Astrocyte (in vitro differentiated cells and primary cell): Measurements from ENCODE around the gene CTNNAL1. TPM values are rescaled to one million over a fixed set of nuclear protein-coding genes. Genes with fewer than 3 reads are reported as not detected.
A peak's percentile ranks its signal among the peaks of the same experiment; 100 is the strongest.

ENCODE experiments used
- DNase-seq: peaks from one replicate; pipeline ENCODE4 v3.0.0-alpha.2; 2010; ENCODE audit warnings: low read depth
- FAIRE-seq: peaks from 2 replicates; lab custom pipeline; 2011; peaks lifted over from hg19 to GRCh38; lab: Jason Lieb, UNC
- H2AFZ ChIP-seq: 2 replicates; pipeline ENCODE4 v1.6.0; 2012; ENCODE audit warnings: low read depth, low read length, inconsistent platforms
- H3K27ac ChIP-seq: 2 replicates; pipeline ENCODE4 v1.5.1; 2011; ENCODE audit warnings: low read depth, low read length, inconsistent platforms
- H3K27me3 ChIP-seq: 2 replicates; pipeline ENCODE4 v1.6.0; 2011; ENCODE audit warnings: low read length, inconsistent platforms; ENCODE audit not compliant: insufficient read depth
- H3K36me3 ChIP-seq: 2 replicates; pipeline ENCODE4 v1.5.1; 2011; ENCODE audit warnings: low read length, inconsistent platforms; ENCODE audit not compliant: insufficient read depth
- H3K4me1 ChIP-seq: 2 replicates; pipeline ENCODE4 v1.5.1; 2011; ENCODE audit warnings: low read length, inconsistent platforms; ENCODE audit not compliant: insufficient read depth
- H3K4me2 ChIP-seq: 2 replicates; pipeline ENCODE4 v1.6.0; 2012; ENCODE audit warnings: low read length, inconsistent platforms
- H3K4me3 ChIP-seq: 2 replicates; pipeline ENCODE4 v1.5.1; 2011; ENCODE audit warnings: low read depth, mild to moderate bottlenecking, low read length, inconsistent platforms; ENCODE audit not compliant: insufficient read depth
- H3K79me2 ChIP-seq: 2 replicates; pipeline ENCODE4 v1.6.0; 2012; ENCODE audit warnings: mild to moderate bottlenecking, low read length, inconsistent platforms; ENCODE audit not compliant: insufficient read depth
- H3K9ac ChIP-seq: 2 replicates; pipeline ENCODE4 v1.6.0; 2012; ENCODE audit warnings: mild to moderate bottlenecking, low read length, inconsistent platforms
- H3K9me3 ChIP-seq: 2 replicates; pipeline ENCODE4 v1.5.1; 2012; ENCODE audit warnings: low read depth, mild to moderate bottlenecking, low read length, inconsistent platforms; ENCODE audit not compliant: insufficient read depth
- H4K20me1 ChIP-seq: 2 replicates; pipeline ENCODE4 v1.6.0; 2012; ENCODE audit warnings: low read length, inconsistent platforms; ENCODE audit not compliant: insufficient read depth
- H3K27ac Mint-ChIP-seq: one replicate; pipeline ENCODE4 v1.8.0; 2021; ENCODE audit warnings: mild to moderate bottlenecking, mixed read lengths; ENCODE audit not compliant: unreplicated experiment
- H3K27me3 Mint-ChIP-seq: one replicate; pipeline ENCODE4 v1.8.0; 2021; ENCODE audit warnings: low read depth, mixed read lengths; ENCODE audit not compliant: unreplicated experiment
- H3K36me3 Mint-ChIP-seq: one replicate; pipeline ENCODE4 v1.8.0; 2021; ENCODE audit warnings: low read depth, mixed read lengths; ENCODE audit not compliant: unreplicated experiment
- H3K4me1 Mint-ChIP-seq: one replicate; pipeline ENCODE4 v1.8.0; 2021; ENCODE audit warnings: low read depth, mixed read lengths; ENCODE audit not compliant: unreplicated experiment
- H3K4me3 Mint-ChIP-seq: one replicate; pipeline ENCODE4 v1.8.0; 2021; ENCODE audit warnings: mild to moderate bottlenecking, moderate library complexity, mixed read lengths; ENCODE audit not compliant: unreplicated experiment
- H3K9me3 Mint-ChIP-seq: one replicate; pipeline ENCODE4 v1.8.0; 2021; ENCODE audit warnings: mild to moderate bottlenecking, mixed read lengths; ENCODE audit not compliant: unreplicated experiment
- EZH2 ChIP-seq: IDR thresholded peaks from 2 replicates; pipeline ENCODE4 v1.6.1; 2012; ENCODE audit warnings: mild to moderate bottlenecking, low read length, inconsistent platforms; ENCODE audit not compliant: insufficient read depth
- total RNA-seq: library from RNA; stranded (reverse); gene quantifications from 2 replicates; pipeline ENCODE4 v1.2.1, GENCODE V29; 2021
- TF ChIP-seq, protein P1 (sequence below): IDR thresholded peaks from 2 replicates; pipeline ENCODE4 v1.5.1; 2011; ENCODE audit warnings: low read depth, mild to moderate bottlenecking, inconsistent platforms, low read length, moderate library complexity; ENCODE audit not compliant: insufficient read depth

CTNNAL1 gene
- total RNA-seq, 1 donor from 2014 or later, result 35.1 TPM

DNA sequence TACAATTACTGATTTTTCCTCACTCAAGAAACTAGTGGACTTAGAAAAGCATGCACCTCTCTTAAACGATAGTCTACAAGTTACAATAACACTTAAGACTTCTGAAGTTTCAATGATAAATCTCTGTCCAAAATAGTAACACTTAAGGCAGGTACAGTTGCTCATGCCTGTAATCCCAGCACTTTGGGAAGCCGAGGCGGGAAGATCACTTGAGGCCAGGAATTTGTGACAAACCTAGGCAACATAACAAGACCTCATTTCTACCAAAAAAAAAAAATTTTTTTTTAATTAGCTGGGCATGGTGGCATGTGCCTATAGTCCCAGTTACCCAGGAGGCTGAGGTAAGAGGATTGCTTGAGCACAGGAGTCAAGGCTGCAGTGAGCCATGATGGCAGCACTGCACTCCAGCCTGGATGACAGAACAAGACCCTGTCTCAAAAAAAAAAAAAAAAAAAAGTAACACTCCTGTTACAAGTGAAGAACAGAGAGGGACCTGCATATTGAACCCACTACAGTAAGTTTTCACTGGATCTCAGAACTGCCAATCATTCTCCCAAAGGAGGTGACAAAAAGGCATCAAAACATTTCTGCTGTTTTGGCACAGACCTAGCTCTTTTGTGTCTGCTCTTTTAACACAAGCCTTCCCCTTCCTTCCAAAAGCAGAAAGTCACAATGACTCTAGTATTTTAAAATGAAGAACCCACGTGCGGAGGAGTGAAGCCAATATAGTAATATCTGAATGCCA, 75.6 kb downstream of the CTNNAL1 start:
- Mint-ChIP-seq H3K9me3 (no peaks in the 10 kb centered on the region), H3K27ac (no peak overlapping the region), H3K36me3 (peaks cover 2% of the 10 kb centered on the region), H3K4me3 (no peak overlapping the region), H3K27me3 (no peaks in the 10 kb centered on the region), H3K4me1 (peaks cover 3% of the 10 kb centered on the region)
- Histone ChIP-seq H3K27me3 (no peaks in the 10 kb centered on the region), H4K20me1 (no peaks in the 10 kb centered on the region), H2AFZ (no peak overlapping the region), H3K4me2 (no peak overlapping the region), H3K36me3 (peaks cover 29% of the 10 kb centered on the region), H3K9ac (no peak overlapping the region), H3K27ac (no peak overlapping the region), H3K9me3 (no peaks in the 10 kb centered on the region), H3K4me1 (peaks cover 5% of the 10 kb centered on the region), H3K79me2 (peaks cover 26% of the 10 kb centered on the region), H3K4me3 (no peak overlapping the region)
- TF ChIP-seq EZH2, result no peak
- TF ChIP-seq, protein P1, sequence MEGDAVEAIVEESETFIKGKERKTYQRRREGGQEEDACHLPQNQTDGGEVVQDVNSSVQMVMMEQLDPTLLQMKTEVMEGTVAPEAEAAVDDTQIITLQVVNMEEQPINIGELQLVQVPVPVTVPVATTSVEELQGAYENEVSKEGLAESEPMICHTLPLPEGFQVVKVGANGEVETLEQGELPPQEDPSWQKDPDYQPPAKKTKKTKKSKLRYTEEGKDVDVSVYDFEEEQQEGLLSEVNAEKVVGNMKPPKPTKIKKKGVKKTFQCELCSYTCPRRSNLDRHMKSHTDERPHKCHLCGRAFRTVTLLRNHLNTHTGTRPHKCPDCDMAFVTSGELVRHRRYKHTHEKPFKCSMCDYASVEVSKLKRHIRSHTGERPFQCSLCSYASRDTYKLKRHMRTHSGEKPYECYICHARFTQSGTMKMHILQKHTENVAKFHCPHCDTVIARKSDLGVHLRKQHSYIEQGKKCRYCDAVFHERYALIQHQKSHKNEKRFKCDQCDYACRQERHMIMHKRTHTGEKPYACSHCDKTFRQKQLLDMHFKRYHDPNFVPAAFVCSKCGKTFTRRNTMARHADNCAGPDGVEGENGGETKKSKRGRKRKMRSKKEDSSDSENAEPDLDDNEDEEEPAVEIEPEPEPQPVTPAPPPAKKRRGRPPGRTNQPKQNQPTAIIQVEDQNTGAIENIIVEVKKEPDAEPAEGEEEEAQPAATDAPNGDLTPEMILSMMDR, result no peak
- FAIRE-seq, result no peak
- DNase-seq, result no peak

DNA sequence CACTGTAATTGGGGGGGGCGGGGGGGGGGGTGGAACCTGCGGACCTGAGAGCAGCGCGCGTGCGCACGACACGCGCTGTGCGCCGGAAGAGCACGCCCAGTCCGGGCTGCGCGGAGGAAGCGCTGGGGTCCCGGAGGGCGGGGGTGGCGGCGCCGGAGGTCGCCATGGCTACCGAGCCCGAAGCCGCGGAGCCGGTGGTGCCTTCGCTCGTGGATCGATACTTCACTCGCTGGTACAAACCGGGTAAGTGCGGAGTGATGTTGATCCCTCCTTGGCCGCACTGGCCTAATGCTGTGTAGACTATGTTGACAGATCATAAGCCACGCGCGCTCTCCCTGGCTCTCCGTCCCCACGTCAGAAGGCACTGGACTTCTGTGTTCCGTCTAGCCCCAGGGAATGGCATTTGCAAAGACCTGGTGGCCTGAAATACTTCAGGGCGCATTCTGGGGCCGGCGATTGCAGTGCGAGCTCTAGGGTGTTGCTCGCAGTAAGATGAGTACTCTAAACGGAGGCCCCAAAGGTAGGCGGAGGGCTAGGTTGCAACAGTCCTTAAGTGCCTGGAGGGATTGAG, 78.9 kb downstream of the CTNNAL1 start, which contains the start of gene ABITRAM:
Gene ABITRAM (plus strand): TSS at position 78 of the 571 bp plus-strand sequence. CDS start 87 bp downstream, at position 165.
- FAIRE-seq, result no peak

More for the DNA sequence above, 78.9 kb downstream of the CTNNAL1 start, which contains the start of gene ABITRAM:
- Mint-ChIP-seq H3K27ac (peak within 1 kb of the TSS; percentile 93), H3K36me3 (peaks cover 4% of the 10 kb centered on the region), H3K9me3 (no peaks in the 10 kb centered on the region), H3K4me1 (peaks cover 4% of the 10 kb centered on the region), H3K4me3 (peak within 1 kb of the TSS; percentile 99), H3K27me3 (no peaks in the 10 kb centered on the region)
- Histone ChIP-seq H3K9ac (peak within 1 kb of the TSS; percentile 92), H3K27ac (peak within 1 kb of the TSS; percentile 81), H3K9me3 (no peaks in the 10 kb centered on the region), H3K36me3 (peaks cover 8% of the 10 kb centered on the region), H3K4me1 (peaks cover 5% of the 10 kb centered on the region), H3K27me3 (no peaks in the 10 kb centered on the region), H3K4me2 (peak within 1 kb of the TSS; percentile 94), H3K79me2 (peaks cover 39% of the 10 kb centered on the region), H2AFZ (peak within 1 kb of the TSS; percentile 92), H4K20me1 (no peaks in the 10 kb centered on the region), H3K4me3 (peak within 1 kb of the TSS; percentile 93)
- TF ChIP-seq, protein P1, result no peak
- TF ChIP-seq EZH2, result no peak
- DNase-seq, result peak; percentile 68
